ELF-1 (cell line): Measurements from ENCODE around the gene ARHGAP8.
A peak's percentile ranks its signal among the peaks of the same experiment; 100 is the strongest.
"Not testable (repeated sequence)": the region's sequence is repeated elsewhere in the genome, so short reads cannot be mapped to it uniquely, and the experiment has no call there.

Experiments used
- DNase-seq: peaks from one replicate; pipeline ENCODE4 v3.0.0-alpha.2; 2016; ENCODE audit warnings: low read depth, low spot score

Gene ARHGAP8

DNA sequence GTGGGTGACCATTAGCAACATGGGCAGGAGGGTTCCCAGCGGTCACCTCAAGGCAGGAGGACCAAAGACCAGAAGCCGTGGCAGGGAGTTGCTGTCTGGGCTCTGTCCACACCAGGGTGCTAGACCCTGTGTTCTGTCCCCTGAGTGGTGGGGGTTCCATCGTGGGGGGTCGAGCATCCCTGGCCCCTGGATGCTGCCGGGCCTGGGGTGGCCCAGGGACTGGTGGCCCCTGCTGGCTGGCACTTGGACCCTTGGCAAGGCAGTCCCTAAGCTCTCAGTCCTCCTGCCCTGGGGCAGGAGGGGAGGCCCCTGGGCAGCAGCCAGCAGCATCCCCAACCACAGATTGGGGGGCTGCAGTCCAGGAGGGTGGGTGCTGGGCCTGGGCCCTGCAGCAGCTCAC lies 13.4 kb upstream of the ARHGAP8 start:
- DNase-seq, result no peak

DNA sequence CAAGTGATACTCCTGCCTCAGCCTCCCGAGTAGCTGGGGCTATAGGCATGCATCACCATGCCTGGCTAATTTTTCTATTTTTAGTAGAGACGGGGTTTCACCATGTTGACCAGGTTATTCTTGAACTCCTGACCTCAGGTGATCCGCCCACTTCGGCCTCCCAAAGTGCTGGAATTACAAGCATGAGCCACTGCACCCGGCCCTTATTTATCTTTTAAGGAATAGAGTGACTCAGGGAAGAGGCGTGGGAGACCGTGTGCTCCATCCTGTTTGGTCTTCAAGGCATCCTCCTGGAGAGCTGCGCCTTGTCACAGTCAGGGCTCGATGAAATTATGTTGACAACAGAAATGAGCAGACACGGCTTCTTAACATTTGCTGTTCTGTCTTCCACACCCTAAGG lies 12.7 kb upstream of the ARHGAP8 start:
- not testable (repeated sequence) for DNase-seq

DNA sequence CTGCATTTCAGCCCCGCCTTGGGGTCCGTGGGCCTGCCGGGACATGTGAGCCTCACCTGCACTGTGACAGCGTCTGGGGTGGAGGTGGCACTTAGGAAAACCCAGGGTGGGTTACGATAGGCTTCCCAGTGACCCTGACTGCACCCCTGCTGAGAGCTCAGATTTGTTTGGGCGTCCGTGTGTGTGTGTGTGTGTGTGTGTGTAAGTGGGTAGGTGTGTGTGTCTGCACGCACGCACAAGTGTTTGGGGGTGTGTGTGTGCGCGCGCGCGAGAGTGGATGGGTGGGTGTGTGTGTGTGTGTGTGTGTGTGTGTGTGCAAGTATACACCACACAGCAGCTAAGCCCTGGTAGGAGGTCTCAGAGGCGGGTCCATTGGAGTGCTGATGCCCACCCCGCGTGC lies 12.1 kb upstream of the ARHGAP8 start:
- no peak for DNase-seq

DNA sequence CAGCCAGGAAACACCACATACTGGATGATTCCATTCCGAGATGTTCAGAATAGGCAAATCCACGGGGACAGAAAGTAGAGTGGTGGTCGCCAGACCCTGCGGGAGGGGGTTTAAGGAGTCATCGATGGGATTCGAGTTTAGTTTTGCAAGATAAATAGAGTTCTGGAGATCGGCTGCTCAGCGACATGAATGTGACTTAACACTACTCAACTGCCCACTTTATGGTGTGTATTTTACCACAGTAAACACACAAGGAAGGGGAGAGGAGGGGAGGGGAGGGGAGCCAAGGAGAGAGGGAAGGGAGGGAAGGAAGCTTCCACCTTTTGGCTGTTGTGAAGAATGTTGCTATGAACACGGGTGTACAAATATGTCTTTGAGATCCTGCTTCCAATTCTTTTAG lies 10.4 kb upstream of the ARHGAP8 start:
- no peak for DNase-seq

DNA sequence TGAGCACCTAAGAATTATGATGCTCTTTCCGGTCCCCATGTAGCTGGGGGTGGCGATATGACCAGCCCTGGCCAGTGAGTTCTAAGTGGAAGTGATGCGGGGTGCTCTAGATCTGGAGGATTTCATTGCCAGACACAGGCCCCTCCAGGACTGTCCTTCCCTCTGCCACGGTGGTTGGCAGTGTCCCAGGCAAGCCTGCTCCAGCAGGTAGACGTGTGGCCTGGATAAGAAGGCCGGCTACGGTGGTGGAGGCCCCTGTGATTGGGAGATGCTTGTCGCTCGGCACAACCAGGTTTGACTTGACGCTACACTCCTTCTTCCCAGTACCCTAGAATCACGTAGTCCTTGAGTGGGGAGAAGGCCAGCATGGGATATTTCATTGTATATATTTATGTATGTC lies 9.1 kb upstream of the ARHGAP8 start:
- DNase-seq, result no peak

DNA sequence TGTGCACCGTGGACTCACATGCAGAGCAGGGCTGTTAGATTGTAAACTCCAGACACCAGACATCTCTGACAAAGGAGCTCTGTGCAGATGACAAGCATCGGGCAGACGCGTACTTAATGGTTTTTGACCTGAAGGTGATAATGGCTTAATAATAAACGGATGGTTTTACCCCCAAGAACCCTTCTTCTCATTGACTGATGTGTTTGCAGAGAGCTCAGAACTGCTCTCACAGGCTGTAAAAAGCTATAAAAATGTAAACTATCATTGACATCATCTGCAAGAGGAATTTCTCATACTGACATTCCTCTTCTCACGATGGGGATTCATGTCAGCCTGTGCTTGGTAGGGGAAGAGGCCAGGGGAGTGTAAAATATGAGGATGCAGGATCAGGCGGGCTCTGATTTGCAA lies 8.6 kb upstream of the ARHGAP8 start:
- no peak for DNase-seq

DNA sequence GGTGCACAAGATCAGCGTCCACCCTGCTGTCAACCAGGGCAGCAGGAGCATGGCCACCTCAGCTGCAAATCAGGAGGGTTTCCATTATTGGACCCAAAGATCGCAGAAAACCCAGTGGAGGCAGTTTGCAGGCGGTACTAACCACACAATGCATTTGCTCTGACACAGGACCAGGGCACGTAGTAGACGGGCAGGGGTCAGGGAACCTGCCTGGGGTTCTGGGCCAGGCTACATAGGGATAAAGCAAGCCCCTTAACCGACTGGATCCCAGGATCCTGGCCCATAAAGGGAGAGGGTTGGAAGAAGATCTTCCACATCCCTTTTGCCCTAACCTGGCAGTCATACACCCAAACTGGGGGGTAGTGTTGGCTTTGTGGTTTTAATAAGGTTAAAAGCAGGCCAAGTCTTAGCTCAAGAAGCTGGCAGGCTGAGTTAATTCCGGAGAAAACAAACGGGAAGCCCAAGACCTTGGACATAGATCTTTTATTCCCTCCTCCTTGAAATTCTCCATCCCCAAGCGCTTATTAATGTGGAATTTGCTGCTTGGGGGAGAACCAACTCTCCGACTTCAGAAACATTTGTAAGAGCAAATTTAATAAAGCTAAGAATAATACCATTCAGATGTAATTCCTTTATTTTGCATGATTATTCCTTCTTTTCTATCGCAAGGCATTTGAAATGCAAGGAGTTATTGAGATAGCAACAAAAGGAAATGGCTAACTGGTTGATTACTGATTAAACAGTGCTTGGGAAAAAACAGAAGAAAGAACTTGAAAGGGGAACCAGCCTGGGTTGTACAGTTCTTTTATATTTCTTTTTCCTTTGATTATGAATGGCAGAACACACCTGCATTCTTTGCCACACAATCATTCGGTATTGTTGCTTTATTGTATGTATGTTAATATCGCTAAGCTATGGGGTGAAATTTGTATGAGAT lies 6.3 kb upstream of the ARHGAP8 start:
- no peak for DNase-seq

DNA sequence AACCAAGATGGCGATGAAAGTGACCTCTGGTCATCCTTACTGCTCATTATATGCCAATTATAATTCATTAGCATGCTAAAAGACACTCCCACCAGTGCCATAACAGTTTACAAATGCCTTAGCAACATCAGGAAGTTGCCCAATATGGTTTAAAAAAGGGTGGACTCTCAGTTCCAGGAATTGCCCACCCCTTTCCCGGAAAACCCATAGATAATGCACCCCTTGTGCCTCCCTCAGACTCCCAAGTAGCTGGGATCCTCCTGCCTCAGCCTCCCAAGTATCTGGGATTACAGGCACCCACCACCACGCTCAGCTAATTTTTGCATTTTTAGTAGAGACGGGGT lies 4.6 kb upstream of the ARHGAP8 start:
- not testable (repeated sequence) for DNase-seq

DNA sequence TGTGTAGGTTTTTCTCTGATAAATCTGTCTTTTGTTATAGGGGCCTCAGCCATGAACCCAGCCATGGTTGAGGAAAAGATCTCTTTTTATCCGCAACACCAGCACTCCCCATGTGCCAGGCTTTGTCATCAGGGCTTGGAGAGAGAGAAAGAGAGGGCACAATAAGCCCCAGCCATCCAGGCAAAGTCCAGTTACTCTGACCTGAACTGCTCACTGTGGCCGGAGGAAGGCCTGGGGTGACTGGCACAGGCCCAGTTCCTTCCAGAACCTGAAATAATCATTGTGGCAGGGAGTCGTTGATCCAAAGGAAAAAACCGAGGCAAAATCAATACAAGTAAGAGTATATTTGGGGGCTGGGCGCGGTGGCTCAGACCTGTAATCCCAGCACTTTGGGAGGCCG lies 3.9 kb upstream of the ARHGAP8 start:
- no peak for DNase-seq

DNA sequence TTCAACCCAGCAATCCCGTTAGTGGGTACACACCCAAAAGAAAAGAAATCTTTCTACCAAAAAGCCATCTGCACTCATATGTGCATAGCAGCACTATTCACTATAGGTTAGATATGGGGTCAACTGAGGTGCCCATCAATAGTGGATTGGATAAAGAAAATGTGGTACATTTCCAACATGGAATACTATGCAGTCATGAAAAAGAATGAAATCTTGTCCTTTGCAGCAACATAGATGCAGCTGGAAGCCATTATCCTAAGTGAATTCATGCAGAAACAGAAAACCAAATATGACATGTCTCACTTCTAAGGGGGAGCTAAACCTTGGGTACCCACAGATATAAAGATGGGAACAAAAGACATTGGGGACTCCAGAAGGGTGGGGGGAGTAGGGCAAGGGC lies 1.9 kb upstream of the ARHGAP8 start:
- DNase-seq, result no peak

DNA sequence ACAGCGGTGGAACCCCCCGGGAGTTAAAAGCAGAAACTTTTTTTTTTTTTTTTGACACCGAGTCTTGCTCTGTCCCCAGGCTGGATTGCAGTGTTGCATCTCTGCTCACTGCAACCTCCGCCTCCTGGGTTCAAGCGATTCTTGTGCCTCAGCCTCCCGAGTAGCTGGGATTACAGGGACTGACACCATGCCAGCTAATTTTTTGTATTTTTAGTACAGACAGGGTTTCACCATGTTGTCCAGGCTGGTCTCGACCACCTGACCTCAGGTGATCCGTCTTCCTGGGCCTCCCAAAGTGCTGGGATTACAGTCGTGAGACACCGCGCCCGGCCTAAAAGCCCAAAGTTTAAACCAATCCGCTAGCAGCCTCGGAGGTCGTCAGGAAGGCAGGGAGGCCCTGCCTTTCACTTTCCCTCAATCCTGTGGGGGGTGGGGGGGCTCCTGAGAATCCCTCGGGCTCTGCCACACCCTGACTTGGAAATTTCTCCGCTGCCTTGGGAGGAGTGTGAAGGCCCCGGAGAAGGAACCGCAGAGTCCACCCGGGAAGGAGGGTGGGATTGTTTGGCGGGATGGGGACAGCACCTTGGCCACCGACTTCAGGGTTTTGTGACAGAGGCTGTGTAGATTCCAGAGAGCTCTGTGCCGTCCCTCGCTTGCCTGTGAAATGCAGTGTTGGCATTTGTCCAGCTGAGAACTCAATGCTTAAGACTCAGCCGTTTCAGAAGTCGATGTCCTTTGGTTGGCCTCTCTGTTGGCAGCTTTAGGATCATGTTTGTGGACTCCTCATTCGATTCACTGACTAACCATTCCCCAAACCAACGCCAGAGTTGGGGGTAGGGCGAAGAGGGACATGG lies 1.0 kb downstream of the ARHGAP8 start:
- DNase-seq, result peak; percentile 62

DNA sequence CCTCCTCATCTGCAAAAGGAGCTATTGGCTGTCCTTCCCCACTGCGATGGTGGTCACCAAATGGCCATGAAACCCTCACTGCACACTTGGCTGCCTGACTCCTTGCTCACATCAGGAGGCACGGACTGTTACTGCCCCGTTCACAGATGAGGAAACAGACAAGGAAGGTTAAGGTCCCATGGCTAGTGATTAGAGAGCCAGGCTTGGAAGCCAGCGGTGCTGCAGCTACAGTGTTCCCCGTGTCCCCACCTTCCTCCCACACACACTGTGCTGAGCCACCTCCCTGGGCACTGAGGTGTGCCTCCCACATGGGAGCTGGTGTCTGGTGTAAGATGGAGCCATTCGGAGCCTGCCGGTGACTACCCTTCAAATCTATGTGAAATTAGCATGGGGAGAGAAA lies 2.6 kb downstream of the ARHGAP8 start:
- no peak for DNase-seq

DNA sequence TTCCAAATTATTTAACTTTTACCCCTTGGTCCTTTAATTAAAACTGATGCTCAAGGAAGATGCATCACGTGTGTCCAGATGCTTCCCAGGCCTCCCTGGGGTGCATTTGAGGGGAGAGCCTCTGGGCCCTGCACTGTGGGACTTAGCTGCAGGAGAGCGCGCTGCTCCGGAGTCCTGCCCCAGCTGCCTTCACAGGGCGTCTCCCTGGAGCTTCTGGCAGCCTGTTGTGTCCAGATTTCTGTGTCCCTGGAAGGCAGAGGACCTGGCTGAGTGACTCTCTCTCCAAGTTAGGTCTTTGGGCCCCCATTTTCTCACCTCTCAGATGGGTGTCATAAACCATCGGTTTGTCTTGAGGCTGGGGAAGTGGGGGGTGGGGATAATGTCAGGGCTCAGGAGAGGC lies 3.0 kb downstream of the ARHGAP8 start:
- DNase-seq, result no peak

DNA sequence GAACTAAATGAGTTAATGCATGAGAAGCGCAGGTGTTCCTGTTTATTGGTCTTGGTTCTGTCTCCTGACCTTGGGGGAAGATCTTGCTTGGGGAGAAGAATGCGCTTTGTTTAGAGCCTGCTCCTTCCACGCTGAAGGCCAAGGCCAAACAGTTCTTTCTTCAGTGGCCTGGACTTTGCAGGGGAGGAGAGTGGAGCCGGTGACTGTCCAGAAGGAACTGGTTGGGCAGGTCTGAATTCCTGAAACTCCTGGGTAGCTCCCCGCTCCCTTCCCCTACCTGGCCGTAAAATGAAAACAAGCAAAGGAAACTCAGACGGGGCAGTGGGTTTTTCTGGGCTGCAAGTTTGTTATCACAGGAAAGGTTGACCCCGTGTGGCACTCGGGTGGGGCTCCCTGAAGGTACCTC lies 3.6 kb downstream of the ARHGAP8 start:
- peak; percentile 88 for DNase-seq

DNA sequence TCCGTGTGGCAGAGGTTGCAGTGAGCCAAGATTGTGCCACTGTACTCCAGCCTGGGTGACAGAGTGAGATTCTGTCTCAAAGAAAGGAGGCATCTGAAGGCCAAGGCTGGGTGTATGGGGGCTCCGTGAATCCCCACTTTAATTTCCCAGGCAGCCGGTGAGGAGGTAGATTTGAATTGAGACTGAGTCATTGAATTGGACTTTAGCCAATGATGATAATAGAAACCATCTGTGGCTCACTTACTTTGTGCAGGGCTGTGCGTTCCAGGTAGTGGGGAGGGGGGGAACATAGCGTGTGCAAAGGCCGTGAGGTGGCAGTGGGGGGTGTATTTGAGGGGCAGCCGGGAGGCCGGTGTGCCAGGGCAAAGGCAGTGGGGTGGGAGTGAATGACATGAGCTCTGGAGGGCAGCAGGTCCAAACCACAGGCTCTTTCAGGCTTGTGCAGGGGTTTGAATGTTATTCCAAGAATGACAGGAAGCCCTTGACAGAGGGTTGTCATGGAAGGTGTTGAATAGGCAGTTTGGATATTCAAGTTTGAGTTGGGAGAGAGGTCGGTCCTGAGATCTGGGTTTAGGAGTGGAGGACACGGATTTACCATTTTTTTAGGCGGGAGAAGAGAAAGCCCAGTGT lies 6.1 kb downstream of the ARHGAP8 start:
- DNase-seq, result no peak

DNA sequence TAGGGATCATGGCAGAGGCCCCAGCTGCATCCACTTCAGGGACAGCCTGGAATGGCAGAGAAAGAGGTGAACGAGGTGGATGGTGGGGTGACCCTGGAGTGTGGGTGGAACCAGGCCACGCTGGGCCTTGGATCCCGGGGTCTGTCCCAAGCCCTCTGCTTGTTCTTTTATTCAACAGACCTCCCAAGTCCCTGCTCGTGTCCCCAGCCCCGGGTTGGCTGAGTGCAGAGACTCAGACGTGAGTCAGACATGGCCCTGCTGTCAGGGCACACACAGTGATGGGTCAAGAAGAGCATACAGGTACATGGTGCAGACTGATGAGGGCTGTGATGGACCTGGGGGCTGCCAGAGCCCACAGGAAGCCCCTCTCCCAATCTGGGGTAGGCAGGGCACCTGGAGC lies 6.6 kb downstream of the ARHGAP8 start:
- DNase-seq, result no peak

DNA sequence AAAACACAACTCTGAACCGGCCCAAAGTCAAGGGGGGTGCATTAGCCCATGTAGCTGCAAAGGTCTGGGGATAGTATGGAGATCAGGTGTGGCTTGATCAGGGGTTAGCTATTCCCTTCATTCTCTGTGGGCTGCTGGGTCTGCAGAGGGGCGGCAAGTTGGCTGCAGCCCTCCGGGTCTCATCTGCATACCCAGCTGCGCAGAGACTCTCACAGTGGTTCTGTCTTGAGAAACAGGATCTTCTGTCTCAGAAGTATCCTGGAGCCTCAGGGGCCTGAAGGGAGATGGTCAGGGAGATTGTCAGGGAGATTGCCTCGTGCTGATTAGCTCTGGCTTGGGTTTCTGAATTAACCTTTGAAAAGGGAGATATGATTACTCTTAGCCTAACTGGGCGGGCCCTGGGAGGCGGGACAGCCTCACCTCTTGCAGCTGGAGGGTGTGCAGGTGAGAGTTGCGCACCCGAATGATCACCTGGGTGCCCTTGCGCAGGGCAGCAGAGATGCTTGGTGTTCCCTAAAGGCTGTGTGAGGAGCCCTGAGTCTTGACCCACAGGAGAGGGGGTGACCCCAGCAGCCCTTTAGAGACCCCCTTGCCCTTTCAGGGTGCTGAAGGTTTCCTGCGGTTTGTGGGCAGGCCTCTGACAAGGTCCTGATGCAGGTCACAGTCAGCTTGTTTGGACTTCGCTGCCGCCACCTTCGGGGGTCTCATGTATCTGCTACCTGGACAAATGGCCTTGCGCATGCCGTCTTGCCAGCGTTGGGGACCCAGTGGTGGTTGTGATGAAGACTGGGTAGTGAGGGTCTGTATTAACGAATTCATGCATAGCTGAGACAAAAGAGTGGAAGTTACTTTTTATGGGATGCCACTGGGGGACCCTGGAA lies 7.3 kb downstream of the ARHGAP8 start:
- DNase-seq, result peak; percentile 87

DNA sequence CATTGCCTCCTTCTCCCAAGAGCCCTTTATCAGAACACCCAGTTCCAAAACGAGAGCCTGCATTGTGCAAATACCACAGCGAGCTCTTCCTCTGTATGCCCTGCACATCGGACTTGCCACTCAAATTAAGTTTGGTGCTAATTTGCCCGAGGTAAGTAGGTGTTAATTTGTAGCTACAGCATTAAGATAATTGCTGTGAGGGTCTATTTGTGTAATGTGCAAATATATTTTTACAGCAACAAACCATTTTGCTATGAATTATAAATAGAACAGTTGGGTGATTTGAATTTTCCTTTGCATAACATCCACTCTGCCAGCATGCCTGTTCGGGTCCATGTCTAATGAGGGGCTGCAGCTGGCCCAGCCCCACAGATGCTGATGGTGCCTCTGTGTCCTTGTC lies 8.1 kb downstream of the ARHGAP8 start:
- DNase-seq, result no peak

DNA sequence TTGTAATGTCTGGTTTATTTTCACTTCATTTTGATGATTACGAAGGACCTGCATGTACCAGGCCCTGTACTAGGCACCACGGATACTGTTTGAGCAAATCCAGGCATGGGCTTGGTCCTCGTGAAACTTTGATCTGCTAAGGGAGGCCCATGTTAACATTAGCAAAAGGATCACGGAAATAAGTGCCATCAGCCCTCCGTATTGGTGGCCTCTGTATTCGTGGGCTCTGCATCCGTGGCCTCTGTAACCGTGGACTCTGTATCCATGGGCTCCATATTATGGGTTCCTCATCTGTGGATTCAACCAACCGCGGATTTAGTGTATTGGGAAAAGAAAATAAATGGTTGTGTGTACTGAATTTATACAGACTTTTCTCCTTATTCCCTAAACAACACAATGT lies 8.7 kb downstream of the ARHGAP8 start:
- no peak for DNase-seq

DNA sequence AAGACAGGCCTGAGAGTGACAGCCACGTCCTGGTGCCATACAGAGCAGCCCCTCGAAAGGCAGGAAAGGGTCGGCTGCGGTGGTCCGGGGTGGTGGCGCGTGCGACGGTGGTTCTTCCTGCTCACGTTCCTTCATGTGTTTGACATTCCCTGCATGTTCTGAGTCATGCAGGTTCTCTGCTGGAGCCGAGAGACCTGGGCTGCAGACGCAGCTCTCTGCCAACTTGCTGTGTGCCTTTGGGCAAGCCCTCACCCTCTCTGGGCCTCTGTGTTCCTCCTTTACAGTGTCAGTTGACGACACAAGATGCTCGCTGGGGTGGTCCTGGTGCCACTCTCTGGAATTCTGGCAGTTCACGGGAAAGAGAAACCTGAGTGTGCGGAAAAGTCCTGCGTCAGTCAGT lies 12.0 kb downstream of the ARHGAP8 start:
- no peak for DNase-seq

DNA sequence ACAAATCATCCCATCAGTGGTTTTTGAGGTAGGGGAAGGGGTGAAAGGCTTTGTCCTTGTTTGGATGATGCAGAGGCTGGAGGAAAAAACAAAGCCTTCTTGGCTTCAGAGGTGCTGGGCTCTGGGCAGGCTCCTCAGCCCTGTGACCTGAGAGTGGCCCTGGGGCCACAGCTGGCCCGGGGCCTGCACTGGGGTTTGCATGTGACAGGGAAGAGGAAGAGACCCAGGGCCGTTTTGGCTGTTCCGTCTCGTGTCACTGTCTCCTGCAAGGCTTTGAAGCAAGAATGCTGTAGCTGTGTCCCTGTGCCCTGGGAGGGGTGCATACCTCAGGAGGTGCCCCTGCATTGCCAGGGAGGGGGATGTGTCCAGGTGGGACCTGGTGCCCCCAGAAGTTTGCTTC lies 12.6 kb downstream of the ARHGAP8 start:
- peak; percentile 34 for DNase-seq
